ENCODE measurements around the gene C9orf40.

The C9orf40 gene, protein sequence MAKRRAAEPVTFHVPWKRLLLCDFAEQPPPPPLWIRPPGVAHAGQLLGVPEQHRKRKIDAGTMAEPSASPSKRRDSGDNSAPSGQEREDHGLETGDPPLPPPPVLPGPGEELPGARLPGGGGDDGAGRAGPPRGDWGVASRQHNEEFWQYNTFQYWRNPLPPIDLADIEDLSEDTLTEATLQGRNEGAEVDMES

DNA sequence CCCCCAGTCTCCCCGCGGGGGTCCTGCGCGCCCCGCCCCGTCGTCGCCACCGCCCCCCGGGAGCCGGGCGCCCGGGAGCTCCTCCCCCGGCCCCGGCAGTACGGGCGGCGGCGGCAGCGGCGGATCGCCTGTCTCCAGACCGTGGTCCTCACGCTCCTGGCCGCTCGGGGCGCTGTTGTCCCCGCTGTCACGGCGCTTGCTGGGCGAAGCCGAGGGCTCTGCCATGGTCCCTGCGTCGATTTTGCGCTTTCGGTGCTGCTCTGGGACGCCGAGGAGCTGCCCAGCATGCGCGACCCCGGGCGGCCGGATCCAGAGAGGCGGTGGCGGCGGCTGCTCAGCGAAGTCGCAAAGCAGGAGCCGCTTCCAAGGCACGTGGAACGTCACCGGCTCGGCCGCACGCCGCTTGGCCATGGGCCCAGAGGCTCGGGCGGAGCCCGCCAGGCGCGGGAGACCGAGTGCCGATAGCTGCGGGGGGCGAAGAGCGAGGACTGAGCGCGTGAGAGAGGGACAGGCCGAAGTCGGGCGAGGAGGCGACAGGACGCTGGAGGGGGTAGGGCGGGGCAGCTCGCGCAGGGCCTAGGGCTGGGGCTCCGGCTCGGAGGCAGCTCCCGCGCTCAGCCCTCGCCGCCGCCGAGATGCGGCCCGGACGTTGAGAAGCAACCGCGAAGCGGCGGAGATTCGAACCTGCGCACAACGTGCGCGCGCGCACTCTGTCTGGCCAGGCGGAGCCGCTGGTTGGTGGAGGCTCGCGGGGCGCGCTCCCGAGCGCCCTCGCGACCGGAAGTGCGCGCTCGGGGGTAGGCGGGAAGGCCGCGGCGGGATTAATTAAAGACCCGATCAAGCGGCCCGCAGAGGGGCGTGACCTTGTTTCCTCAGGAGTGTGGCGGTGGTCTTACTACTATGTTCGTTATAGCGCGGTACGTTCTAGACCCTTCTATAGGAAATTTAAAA is at the start of gene C9orf40:
C9orf40 (minus strand) TSS at position 712 of the 951 bp plus-strand sequence; CDS start at position 411, 301 bp downstream.
- DNase-seq = peak; percentile 88

DNA sequence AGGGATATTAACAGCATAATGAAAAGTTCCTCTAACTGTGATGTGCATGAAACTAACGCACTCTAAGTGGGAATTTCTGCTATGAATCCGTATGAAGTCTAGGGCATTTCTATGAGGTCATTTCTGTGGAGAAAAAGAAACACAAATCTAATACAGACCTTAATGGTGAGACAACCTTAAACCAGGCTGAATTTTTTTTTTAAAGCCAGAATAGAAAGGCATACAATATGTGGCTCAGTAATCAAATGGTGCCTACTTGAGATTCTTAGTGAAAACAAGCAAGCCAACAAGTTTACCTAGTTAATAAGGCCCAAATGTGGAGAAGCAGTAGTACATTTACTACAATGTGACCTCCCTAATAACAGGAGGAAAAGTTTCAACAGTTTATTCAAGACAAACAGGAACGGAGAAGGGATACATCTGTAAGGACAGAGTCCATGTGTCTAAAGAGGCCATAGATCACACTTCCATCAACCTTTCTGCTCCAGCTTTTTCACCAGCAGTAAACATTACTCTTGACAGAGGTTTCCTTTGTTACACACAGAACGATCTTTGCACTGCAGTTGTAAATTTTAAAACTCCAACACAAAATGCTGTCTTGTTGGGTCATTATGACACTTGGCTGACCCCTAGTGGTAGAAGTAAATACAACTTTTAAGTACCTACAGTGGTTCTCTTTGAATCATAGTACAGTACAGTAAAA is 49.2 kb upstream of the C9orf40 start:
- peak; percentile 76 for DNase-seq

DNA sequence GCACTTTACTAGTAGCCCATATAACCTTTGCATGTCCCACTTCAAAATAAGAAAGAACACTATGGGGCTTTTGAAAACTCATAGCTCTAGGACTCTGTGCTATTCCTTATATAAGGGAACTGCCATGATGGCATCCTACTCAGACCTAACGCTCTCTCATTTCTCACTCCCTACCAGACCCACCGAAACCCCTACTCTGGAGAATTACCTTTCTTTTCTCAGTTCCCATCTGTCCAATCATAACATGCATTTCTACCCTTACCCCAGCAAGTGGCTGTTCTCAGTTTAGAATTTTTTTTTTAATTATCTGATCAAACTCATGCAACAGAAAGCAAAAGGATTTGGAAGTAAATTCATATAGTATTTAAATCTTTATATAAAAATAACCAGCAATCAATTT is 48.1 kb upstream of the C9orf40 start:
- DNase-seq = no peak

DNA sequence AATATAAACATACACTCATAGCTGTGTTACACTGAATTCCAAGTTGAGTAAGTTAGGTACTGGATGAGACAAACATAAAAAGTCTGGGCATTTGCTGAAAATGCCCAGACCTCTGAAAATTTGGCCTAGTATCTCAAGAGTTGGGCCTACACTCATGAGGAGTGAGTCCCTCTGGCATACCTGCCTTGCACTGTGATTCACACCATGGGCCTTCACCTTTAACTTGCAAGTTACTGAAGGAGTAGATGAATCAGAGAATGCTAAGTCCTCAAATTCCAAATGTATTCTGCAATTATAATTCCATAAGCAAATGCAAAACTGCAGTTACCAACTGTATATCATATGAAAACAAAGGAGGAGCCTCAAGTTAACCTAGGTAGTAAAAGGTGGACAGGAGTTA is 32.3 kb upstream of the C9orf40 start:
- no peak for DNase-seq

DNA sequence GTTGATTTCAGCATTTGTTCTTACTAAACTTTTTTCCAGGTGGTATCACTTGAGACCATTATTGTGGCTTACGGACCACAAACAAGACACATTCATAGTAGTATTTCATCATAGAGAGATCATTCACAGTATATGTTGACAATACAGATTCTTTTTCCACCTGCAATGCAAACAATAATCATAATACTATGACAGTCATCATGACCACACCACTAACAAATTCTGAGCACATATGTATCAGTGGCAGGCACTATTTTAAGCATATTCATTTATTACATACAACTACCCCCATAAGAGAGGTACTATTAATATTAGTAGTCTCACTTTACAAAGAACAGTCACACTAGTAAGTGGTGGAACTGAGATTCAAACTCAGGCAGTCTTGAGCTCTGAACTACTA is 31.0 kb upstream of the C9orf40 start:
- no peak for DNase-seq

DNA sequence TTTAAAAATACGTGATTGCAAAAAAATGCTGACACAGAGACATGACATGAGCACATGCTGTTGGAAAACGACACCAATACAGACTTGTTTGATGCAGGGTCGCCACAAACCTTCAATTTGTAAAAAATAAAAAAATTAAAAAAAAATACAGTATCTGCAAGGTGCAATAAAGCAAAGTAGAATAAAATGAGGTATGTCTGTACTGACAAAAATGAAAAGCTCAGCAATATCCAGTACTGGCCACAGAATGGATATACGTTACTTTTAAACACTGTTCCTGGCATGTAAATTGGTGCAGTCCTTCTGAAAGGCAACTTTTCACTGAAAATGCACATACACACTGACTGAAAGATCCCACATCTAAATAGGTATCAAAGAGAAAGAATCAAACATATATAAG is 27.1 kb upstream of the C9orf40 start:
- no peak for DNase-seq

DNA sequence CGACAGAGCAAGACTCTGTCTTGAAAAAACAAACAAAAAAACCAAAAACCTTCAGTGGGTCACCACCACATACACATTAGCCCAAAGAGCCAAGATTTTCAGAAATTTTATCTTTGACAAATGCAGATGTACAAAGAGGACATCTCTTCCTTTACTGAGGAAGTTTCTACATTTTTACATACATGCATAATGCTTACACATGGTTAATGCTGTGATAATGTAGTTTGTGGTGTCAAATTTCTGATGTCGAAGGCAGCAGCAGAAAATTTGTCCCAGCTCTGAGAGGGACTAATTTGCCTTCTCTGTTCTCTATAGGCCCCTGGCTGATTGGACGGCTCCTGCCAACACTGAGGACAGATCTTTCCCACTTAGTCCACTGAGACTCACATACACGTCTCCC is 24.6 kb upstream of the C9orf40 start:
- no peak for DNase-seq

DNA sequence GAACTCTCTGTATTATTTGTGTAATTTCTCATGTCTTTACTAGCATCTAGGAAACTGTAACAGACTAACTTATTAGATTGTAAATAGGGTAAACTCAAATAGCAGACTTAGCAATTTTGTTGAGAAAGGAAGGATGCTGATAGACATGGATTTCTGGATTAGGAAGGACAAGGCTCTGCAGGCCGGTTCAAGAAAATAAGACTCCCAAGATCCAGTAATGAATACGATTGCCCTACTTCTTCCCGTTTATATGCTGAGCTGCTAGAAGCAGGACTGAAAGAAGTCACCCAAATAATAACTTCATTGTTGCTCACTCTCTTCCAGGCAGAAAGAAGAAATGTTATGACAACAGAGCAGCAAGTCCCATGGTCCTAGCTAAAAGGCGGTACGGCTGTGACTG is 22.8 kb upstream of the C9orf40 start:
- DNase-seq = no peak

DNA sequence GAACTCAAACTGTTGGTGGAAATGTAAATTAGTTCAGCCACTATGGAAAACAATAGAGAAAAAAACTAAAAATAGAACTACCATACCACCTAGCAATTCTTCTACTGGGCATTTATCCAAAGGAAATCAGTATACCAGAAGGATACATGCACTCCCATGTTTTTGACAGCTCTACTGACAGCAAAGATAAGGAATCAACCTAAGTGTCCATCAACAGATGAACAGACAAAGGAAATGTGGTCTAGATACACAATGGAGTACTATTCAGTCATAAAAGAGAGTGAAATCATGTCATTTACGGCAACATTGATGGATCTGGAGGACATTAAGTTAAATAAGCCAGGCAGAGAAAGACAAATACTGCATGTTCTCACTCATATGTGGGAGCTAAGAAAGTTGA is 21.8 kb upstream of the C9orf40 start:
- DNase-seq = no peak

DNA sequence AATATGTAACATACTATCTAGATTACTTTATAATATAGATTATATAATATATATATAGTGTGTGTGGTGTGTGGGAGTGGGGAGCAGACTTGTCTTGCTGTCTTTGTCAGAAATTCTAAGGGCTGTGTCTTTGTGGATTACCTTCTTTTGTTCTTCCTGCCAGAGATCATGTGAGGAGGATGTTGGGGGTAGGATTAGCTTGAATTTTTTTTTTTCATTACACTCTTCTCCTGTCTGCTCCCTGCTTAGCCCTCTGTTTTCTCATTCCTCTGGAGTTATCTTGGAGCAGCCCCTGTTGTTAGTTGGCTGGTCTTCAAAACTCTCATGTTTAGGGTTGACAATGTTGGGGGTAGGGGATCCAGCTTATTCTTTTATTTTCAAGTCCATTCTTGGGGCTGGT is 21.0 kb upstream of the C9orf40 start:
- DNase-seq = no peak

DNA sequence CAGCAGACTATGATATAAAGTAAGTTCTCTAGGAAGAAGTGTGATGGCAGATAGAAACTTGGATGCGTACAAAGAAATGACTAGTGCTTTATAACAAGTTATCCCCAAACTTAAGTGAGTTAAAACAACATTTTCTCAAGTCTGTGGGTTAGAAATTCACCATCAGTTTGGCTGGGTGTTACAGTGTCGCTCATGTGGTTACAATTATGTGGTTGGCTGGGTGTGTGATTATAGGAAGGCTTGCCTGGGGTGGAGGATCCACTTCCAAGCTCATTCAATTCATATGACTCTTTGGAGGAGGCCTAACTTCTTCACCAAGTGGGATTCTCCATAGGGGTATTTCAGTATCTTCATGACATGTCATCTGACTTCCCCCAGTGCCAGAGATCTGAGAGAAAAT is 10.3 kb upstream of the C9orf40 start:
- no peak for DNase-seq

DNA sequence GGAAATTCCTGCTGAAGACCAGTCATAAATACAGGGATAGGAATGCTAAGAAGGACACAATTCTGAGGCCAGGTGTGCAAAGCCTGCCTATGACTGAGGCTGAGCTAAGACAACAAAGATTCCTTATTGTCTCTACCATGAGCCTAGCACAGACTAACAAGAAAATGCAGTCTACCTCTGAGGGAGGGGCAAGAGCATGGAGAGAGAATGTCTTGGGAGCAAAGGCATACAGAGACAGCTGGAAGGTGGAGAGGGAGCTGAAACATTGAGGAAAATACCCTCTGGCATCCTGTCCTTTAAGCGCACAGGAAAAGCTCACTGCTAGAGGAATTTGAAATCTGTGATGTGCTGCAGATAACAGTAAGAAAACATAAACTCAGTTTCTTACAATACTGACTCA is 8.8 kb upstream of the C9orf40 start:
- DNase-seq = no peak

DNA sequence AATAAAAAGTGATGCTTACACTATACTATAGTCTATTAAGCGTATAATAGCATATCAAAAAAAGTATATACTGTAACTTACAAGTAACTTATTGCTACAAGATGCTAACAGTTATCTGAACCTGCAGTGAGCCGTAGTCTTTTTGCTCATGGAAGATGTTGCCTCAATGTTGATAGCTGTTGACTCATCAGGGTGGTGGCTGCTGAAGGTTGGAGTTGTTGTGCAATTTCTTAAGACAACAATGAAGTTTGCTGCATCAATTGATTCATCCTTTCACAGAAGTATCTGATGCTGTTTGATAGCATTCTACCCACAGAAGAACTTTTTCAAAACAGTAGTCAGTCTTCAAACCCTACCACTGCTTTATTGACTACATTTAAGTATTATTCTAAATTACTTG is 7.8 kb upstream of the C9orf40 start:
- DNase-seq = peak; percentile 42

DNA sequence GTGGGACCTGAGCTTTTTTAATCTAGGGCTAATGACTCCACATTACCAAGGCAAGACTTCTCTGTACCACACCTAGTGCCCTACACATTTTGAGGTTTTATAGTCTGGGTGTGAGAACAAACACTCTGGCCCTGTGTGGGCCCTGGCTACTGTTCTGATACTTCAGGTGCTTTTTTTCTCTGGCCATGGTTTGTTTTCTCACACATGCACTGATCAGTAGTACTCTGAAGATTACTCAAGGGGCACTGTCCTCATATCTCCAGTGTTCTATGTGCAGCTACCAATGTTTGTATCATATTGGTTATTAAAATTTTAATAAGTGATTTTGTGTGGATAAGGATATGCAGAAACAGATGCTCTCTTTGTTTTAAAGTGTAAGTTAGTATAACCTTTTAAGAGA is 5.9 kb upstream of the C9orf40 start:
- no peak for DNase-seq

DNA sequence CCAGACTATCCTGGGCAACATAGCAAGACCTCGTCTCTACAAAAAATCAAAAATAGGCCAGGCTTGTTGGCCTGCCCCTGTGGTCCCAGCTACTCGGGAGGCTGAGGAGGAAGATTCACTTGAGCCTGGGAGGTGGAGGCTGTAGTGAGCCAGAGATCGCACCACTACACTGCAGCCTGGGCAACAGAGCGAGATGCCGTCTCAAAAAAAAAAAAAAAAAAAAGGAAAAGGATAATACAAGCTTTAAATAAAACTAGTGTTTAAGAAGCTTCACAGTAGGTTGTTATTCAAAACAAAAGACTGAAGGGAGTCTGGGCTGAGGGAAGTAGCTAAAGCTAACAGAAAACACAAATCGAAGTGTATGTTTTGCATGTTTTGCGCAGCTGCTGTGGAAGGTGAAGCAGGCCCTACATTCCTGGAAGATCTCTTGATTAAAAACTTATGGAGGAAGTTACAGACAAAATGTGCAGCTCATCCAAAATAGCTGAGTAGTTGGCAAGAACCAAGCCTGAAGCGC is 581 bp upstream of the C9orf40 start:
- DNase-seq = no peak

DNA sequence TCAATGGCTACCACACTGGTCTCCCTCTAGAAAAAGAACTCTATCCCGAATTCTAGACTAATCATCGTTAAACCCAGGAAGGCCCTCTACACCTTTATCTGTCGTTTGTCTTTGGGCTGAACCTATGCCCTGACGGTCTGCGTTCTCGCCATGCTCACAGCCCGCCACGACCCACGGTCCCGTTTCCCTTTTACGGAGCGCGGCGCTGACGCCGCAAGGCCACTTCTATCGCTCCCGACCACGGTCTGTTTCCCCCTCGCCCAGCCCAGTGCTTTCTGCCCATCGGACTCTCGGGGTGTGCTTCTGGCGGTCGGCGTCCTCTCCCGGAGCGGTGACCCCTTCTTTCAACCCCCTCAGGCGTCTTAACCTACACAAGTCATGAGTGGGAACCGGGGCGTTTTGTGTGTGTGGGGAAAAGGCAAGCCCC is 974 bp downstream of the C9orf40 start:
- DNase-seq = peak; percentile 55

DNA sequence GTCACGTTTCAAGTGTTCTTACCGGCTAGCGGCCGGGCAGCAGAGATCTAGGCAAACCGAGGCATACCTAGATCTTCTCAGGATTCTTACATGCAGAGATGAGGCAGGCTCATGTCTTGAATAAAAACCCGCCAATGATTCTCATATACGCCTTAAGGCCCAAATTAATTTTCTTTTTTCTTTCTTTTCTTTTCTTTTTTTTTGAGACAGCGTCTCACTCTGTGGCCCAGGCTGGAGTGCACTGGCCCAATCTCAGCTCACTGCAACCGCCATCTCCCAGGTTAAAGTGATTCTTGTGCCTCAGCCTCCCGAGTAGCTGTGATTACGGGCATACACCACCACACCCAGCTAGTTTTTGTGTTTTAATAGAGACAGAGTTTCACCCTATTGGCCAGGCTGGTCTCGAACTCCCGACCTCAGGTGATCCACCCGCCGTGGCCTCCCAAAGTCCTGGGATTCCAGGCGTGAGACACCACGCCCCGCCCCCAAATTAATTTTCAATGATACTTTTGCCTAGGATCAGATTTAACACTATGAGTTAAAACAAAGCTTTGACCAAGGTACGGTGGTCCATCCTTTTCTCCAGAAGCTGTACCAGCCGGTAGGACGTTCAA is 1.5 kb downstream of the C9orf40 start:
- no peak for DNase-seq

DNA sequence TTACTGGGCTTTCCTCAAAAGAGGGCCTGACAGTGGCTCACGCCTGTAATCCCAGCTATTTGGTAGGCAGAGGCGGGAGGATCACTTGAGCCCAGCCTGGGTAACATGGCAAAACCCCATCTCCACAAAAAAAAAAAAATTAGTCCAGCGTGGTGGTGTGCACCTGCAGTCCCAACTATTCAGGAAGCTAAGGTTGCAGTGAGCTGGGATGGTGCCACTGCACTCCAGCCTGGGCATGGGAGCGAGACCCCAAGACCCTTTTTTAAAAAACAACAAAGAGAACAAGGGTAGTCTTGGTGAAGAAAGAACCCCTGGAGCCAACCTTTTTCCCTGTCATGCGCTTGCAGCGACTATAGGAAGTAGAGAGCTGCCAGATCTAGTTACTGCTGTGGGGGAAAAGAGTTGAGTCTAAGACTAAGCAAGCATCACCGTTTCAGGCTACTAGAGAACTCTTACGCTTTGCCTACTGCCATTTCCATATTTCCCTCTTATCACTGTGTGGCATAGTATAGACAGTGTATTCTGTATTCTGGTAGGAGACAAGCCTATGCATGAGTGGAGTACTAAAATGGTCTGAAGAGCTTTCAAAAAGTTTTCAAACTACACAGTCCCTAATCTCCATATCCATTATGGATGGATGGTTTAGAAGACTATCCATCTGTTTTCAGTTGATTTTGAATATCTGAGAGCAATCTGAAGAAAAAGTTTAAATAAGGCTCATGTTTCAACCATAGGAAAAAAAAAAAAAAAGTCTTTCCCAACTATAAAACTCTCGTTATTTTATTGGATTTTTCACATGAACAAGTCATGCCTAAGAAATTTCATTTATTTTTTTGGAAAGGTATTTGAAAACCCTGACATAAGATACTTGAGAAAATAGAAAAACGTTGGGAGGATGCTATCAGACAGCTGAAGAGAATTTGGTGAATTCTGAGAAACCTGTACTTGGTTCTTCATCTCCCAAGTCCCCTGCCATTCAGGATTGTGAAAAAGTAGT is 2.6 kb downstream of the C9orf40 start:
- DNase-seq = no peak

DNA sequence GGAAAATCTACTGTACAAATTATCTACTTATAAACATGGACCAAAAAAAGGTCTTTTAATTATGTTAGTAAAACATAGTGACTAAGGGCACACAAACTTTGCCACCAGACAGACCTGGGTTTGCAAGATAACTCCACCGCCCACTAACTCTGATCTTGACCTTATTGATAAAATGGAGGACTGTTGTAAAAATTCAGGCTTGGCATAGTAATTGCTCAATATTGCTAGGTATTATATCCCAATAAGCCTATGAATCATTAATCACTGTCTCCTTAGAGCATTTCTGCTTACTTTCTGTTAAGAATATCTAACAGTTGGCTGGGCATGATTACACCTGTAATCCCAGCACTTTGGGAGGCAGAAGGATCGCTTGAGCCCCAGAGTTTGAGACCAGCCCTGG is 3.8 kb downstream of the C9orf40 start:
- no peak for DNase-seq

DNA sequence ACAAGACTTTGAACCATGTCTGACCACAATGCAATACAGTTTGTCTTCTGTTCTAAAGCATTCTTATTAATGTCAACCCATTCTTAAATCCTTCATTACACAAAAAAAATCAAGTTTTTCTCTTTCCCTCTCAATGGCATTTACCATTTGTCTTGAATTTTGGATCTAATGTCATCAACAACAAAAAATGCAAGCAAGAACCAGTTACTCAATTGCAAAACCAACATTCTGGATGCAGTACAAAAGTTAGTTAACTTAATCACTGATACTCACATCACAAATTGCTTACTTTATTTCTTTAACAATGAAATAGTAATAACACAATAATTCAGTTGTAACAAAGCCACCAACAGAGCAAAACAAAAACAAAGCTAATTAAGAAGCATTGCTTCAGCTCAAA is 6.0 kb downstream of the C9orf40 start:
- DNase-seq = no peak

DNA sequence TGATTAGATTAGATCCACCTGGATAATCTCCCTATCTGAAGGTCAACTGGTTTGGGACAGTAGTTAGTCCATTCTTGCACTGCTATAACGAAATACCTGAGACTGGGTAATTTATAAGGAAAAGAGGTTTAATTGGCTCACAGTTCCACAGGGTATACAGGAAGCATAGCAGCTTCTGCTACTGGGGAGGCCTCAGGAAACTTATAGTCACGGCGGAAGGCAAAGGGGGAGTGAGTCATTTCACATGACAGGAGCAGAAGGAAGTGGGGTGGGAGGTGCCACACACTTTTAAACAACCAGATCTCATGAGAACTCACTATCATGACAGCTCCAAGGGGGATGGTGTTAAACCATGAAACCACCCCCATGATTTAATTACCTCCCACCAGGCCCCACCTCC is 9.9 kb downstream of the C9orf40 start:
- peak; percentile 55 for DNase-seq

DNA sequence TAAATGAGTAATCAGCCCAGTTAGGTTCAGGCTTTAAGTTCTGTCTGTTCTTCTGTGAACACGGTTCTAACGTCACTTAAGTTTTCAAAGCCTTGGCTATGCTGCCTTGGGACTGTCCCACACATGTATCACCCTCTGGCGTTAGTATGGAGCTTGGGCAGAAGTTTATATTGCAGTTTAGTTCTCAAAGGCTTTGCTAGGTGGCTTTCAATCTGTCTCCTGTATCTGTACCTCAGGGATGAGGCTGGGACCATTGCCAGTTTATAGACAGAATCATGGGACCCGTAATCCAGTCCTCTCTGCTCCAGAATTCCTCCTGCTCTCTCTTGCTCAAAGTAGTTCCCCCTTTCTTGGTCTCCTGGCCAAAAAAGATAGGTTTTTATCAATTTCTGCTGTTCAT is 12.1 kb downstream of the C9orf40 start:
- DNase-seq = no peak
